GM21360 (cell line): ENCODE measurements around the gene GPR89A.
"Not testable (repeated sequence)": the region's sequence is repeated elsewhere in the genome, so short reads cannot be mapped to it uniquely, and the experiment has no call there.

Experiments
- ATAC-seq: cut with Tn5 transposase; IDR thresholded peaks from one replicate; pipeline ENCODE4 v1.9.1; 2021; ENCODE audit warnings: mild to moderate bottlenecking, moderate library complexity; ENCODE audit not compliant: unreplicated experiment

Gene GPR89A

GRCh38 chr1:145684858-145685257 lies 77.1 kb downstream of the GPR89A start:
- not testable (repeated sequence) for ATAC-seq

GRCh38 chr1:145686078-145686477 lies 78.3 kb downstream of the GPR89A start:
- not testable (repeated sequence) for ATAC-seq

- ATAC-seq, result no peak
These were observed 80.5 kb downstream of the GPR89A start for GRCh38 chr1:145688328-145688727.

GRCh38 chr1:145688924-145689323 lies 81.1 kb downstream of the GPR89A start:
- no peak for ATAC-seq

- ATAC-seq, result no peak
These were observed 82.1 kb downstream of the GPR89A start for GRCh38 chr1:145689922-145690321.

- ATAC-seq, result no peak
These were observed 83.1 kb downstream of the GPR89A start for GRCh38 chr1:145690587-145691558.

GRCh38 chr1:145692785-145693443 lies 85.1 kb downstream of the GPR89A start:
- ATAC-seq, result no peak

- ATAC-seq, result no peak
These were observed 88.2 kb downstream of the GPR89A start for GRCh38 chr1:145695821-145696629.

GRCh38 chr1:145696630-145696960 lies 88.8 kb downstream of the GPR89A start:
- no peak for ATAC-seq

GRCh38 chr1:145701306-145701862 lies 93.6 kb downstream of the GPR89A start:
- no peak for ATAC-seq

- no peak for ATAC-seq
These were observed 94.3 kb downstream of the GPR89A start for GRCh38 chr1:145702052-145702451.

- ATAC-seq, result no peak
These were observed 95.0 kb downstream of the GPR89A start for GRCh38 chr1:145702826-145703225.

- ATAC-seq, result no peak
These were observed 97.8 kb downstream of the GPR89A start for GRCh38 chr1:145705622-145706021.

GRCh38 chr1:145706086-145706664 lies 98.4 kb downstream of the GPR89A start:
- ATAC-seq, result no peak

GRCh38 chr1:145707183-145707867 lies 99.5 kb downstream of the GPR89A start, which contains the start of gene PDZK1:
PDZK1 (minus strand) TSS chr1:145707368; CDS start chr1:145688021, 19,347 bp downstream.
- ATAC-seq, result no peak

- no peak for ATAC-seq
These were observed 100.3 kb downstream of the GPR89A start for GRCh38 chr1:145708063-145708462.

GRCh38 chr1:145710291-145711027 lies 102.7 kb downstream of the GPR89A start:
- no peak for ATAC-seq

- no peak for ATAC-seq
These were observed 103.4 kb downstream of the GPR89A start for GRCh38 chr1:145711213-145711651.

- ATAC-seq, result no peak
These were observed 106.8 kb downstream of the GPR89A start for GRCh38 chr1:145714524-145715111.
